ENCODE results near the gene ASB2. TPM values are rescaled to one million over a fixed set of nuclear protein-coding genes. Genes with fewer than 3 reads are reported as not detected.

Gene ASB2
- total RNA-seq, 1 experiment from 2014 or later: not detected

- ChIA-PET POLR2A (no interaction called here), RAD21 (ENCODE audit: low non-redundant PET in 1 of 2, low total read pairs in 2 of 2, uncharacterized antibody in 2 of 2, unreplicated experiment in 2 of 2) (interaction anchor here (0.7 to 1.5 kb wide), 3 partner anchors 179 to 255 kb away, joined by 3 to 4 read pairs (median 4); no protein-coding TSS in a partner anchor), CTCF (interaction anchor here (0.6 to 7.3 kb wide), 5 partner anchors 8 to 257 kb away, joined by 3 to 75 read pairs (median 8); no protein-coding TSS in a partner anchor)
- Histone ChIP-seq H3K4me2 (ENCODE audit: low read length) (no peak overlapping the region), H3K36me3 (ENCODE audit: control insufficient read depth in 1 of 2, insufficient read depth in 2 of 2, low read length in 2 of 2) (no peaks in the 10 kb centered on the region), H2AFZ (ENCODE audit: low read depth, low read length, poor library complexity, severe bottlenecking) (no peak overlapping the region), H3K9me2 (ENCODE audit: insufficient read depth) (no peaks in the 10 kb centered on the region), H4K20me1 (ENCODE audit: insufficient read depth) (no peaks in the 10 kb centered on the region), H3K9ac (ENCODE audit: low read length) (no peak overlapping the region), H3K4me1 (ENCODE audit: control insufficient read depth in 1 of 2, insufficient read depth in 2 of 2, low read length in 2 of 2) (peaks cover 3 to 7% of the 10 kb centered on the region in 2 experiments; a peak in 3 of 4 replicates), H3K27ac (ENCODE audit: low read depth, low read length) (no peak overlapping the region), H3K4me3 (replicated peaks in 1 of 2; ENCODE audit: low read depth in 1 of 2, low read length in 2 of 2) (no peak overlapping the region), H3K79me2 (ENCODE audit: insufficient read depth, low read length) (no peaks in the 10 kb centered on the region), H3K27me3 (ENCODE audit: insufficient read depth, low read length) (no peaks in the 10 kb centered on the region), H3K9me3 (ENCODE audit: control insufficient read depth in 1 of 2, insufficient read depth in 1 of 2, low read depth in 1 of 2, low read length in 2 of 2) (no peaks in the 10 kb centered on the region)
- peak; percentile 69 for ATAC-seq
- DNase-seq (ENCODE audit: low read depth, low spot score): peak; percentile 15
- TF ChIP-seq CTCF (IDR thresholded peaks at IDR 0.05 in 2 of 3, conservative IDR thresholded peaks at IDR 0.05 in 1 of 3; ENCODE audit: borderline replicate concordance in 1 of 3, insufficient read depth in 1 of 3, low read depth in 2 of 3, low read length in 2 of 3) (peak; percentile 30 to 67 (median 61); a peak in 5 of 6 replicates), MAX (IDR thresholded peaks at IDR 0.05) (no peak), RAD21 (IDR thresholded peaks at IDR 0.05; ENCODE audit: low read depth) (peak; percentile 66)
- BruUV-seq (replicated peaks): no TSS peak
- intact Hi-C loops (cut with micrococcal nuclease): loop anchor here (10.0 kb wide), 1 partner anchor 949 kb away; no protein-coding TSS in a partner anchor
Measured at GRCh38 chr14:93903342-93904184, 72.8 kb downstream of the ASB2 start.

All from HCT116 (cell line).